ENCODE results near the gene TKTL1. TPM values are rescaled to one million over a fixed set of nuclear protein-coding genes. Genes with fewer than 3 reads are reported as not detected.
"Not testable (repeated sequence)": the region's sequence is repeated elsewhere in the genome, so short reads cannot be mapped to it uniquely, and the experiment has no call there.

TKTL1 gene, protein sequence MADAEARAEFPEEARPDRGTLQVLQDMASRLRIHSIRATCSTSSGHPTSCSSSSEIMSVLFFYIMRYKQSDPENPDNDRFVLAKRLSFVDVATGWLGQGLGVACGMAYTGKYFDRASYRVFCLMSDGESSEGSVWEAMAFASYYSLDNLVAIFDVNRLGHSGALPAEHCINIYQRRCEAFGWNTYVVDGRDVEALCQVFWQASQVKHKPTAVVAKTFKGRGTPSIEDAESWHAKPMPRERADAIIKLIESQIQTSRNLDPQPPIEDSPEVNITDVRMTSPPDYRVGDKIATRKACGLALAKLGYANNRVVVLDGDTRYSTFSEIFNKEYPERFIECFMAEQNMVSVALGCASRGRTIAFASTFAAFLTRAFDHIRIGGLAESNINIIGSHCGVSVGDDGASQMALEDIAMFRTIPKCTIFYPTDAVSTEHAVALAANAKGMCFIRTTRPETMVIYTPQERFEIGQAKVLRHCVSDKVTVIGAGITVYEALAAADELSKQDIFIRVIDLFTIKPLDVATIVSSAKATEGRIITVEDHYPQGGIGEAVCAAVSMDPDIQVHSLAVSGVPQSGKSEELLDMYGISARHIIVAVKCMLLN
- not detected in 2 replicates for total RNA-seq

DNA sequence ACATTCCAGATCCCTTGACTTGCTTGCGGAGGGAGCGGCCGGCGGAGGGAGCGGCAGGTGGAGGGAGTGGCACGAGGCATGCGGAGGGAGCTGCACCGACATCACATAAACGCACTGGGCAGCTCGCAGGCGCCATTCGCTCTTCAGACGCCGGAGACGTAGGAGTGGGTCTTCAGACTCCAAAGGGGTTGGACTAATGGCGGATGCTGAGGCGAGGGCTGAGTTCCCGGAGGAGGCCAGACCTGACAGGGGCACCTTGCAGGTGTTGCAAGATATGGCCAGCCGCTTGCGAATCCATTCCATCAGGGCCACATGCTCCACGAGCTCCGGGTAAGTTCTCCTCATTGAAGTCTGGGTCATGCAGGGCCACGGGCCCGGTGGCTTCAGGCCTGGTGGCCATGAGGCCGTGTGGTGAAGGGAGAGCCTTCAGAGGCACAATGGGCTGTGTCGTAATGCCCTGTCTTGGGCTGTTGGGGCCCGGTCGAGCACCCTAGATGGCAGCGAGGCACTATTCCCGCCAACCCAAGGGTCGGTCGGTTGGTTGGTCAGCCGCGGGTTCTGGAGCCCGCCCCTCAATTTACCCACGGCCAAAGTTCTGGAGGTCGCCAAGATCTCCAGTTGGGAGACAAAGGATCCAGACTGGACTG lies at the start of gene TKTL1:
TSS of gene TKTL1 (plus strand) at position 132 of the 647 bp plus-strand sequence. CDS start at position 197, 65 bp downstream.
- no peak within 1 kb of the TSS for H3K4me3 ChIP-seq (ENCODE audit: low read depth, low read length)
- FAIRE-seq (no peak), DNase-seq (ENCODE audit: low read depth) (no peak)

DNA sequence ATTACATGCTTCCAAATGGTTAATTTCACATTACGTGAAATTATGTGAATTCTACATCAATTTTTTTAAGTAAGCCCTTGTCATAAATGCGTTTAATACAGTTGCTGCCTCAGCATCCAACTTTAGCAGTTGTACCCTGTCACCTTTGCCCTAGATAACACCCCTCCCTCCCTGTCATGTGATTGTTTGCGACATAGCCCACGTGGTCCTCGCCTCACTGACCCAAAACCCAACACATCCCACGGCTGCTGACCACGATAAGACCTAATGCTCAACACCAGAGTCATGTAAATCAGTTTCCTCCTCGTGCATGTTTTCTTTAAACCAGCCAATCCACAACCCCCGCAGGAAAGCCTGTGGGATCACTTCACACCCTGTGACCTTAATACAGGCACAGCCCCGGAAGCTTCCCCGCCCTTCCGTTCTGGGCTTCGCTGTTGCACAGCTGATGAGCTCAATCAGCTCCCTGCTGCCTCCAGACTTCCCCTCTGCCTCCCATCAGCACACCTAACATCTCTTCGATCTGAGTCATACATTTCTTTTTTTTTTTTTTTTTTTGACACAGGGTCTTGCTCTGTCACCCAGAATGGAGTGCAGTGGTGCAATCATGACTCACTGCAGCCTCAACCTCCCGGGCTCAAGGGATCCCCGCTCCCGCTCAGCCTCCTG lies 48.1 kb upstream of the TKTL1 start:
- FAIRE-seq; H3K36me3 ChIP-seq (ENCODE audit: control insufficient read depth, insufficient read depth, low read length); H3K4me3 ChIP-seq (ENCODE audit: low read depth, low read length); DNase-seq (ENCODE audit: low read depth); H3K27me3 ChIP-seq (ENCODE audit: control insufficient read depth, insufficient read depth, low read length): not testable (repeated sequence)

More for the DNA sequence above, at the start of gene TKTL1:
- Histone ChIP-seq H3K36me3 (ENCODE audit: control insufficient read depth, insufficient read depth, low read length) (no peaks in the 10 kb centered on the region), H3K27me3 (ENCODE audit: control insufficient read depth, insufficient read depth, low read length) (no peaks in the 10 kb centered on the region)
- TF ChIP-seq, protein P1, sequence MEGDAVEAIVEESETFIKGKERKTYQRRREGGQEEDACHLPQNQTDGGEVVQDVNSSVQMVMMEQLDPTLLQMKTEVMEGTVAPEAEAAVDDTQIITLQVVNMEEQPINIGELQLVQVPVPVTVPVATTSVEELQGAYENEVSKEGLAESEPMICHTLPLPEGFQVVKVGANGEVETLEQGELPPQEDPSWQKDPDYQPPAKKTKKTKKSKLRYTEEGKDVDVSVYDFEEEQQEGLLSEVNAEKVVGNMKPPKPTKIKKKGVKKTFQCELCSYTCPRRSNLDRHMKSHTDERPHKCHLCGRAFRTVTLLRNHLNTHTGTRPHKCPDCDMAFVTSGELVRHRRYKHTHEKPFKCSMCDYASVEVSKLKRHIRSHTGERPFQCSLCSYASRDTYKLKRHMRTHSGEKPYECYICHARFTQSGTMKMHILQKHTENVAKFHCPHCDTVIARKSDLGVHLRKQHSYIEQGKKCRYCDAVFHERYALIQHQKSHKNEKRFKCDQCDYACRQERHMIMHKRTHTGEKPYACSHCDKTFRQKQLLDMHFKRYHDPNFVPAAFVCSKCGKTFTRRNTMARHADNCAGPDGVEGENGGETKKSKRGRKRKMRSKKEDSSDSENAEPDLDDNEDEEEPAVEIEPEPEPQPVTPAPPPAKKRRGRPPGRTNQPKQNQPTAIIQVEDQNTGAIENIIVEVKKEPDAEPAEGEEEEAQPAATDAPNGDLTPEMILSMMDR (IDR thresholded peaks at IDR 0.05; ENCODE audit: insufficient read depth, low read length, severe bottlenecking) = no peak

DNA sequence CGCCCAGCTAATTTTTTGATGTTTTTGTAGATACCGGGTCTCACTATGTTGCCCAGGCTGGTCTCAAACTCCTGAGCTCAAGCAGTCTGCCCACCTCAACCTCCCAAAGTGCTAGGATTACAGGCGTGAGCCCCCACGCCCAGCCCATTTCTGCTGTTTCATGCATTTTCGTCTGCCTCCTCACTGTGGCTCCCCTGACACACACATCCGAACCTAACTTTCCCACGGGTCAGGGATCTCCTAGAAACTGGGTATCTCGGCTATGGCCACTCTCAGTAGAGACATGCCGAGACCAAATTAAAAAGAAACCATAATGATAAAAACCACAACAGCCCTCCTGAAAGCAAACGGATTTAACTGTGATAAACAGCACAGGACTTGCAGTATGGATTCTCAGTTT lies 47.5 kb upstream of the TKTL1 start:
- H3K27me3 ChIP-seq (ENCODE audit: control insufficient read depth, insufficient read depth, low read length); DNase-seq (ENCODE audit: low read depth); H3K4me3 ChIP-seq (ENCODE audit: low read depth, low read length); FAIRE-seq; H3K36me3 ChIP-seq (ENCODE audit: control insufficient read depth, insufficient read depth, low read length): not testable (repeated sequence)

DNA sequence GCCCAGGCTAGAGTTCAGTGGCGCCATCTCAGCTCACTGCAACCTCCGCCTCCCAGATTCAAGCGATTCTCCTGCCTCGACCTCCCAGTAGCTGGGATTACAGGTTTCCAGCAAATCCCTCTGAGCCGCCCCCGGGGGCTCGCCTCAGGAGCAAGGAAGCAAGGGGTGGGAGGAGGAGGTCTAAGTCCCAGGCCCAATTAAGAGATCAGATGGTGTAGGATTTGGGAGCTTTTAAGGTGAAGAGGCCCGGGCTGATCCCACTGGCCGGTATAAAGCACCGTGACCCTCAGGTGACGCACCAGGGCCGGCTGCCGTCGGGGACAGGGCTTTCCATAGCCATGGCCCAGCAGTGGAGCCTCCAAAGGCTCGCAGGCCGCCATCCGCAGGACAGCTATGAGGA lies 38.3 kb upstream of the TKTL1 start, which contains the start of gene OPN1MW3:
TSS of gene OPN1MW3 (plus strand) at position 301 of the 400 bp plus-strand sequence. CDS start at position 339, 38 bp downstream.
- not testable (repeated sequence) for H3K36me3 ChIP-seq (ENCODE audit: control insufficient read depth, insufficient read depth, low read length)

DNA sequence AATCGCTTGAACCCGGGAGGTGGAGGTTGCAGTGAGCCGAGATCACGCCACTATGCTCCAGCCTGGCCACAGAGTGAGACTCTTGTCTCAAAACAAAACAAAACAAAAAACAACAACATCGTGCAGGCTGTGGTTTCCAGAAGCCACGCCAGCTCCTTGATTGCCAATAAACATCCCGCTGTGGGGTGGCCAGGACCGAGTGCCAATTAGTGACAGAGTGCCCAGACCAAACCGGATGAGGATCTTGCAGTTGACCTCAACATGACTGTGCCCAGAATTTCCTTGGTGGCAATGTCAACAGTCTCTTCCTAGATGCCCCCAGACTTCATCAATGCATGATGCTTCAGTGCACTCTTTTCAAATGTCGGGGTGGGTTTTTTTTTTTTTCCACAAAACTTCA lies 36.9 kb upstream of the TKTL1 start:
- H3K4me3 ChIP-seq (ENCODE audit: low read depth, low read length); H3K27me3 ChIP-seq (ENCODE audit: control insufficient read depth, insufficient read depth, low read length); DNase-seq (ENCODE audit: low read depth); H3K36me3 ChIP-seq (ENCODE audit: control insufficient read depth, insufficient read depth, low read length); FAIRE-seq: not testable (repeated sequence)

More for the DNA sequence above, 38.3 kb upstream of the TKTL1 start, which contains the start of gene OPN1MW3:
- H3K27me3 ChIP-seq (ENCODE audit: control insufficient read depth, insufficient read depth, low read length); DNase-seq (ENCODE audit: low read depth); FAIRE-seq; H3K4me3 ChIP-seq (ENCODE audit: low read depth, low read length): not testable (repeated sequence)

DNA sequence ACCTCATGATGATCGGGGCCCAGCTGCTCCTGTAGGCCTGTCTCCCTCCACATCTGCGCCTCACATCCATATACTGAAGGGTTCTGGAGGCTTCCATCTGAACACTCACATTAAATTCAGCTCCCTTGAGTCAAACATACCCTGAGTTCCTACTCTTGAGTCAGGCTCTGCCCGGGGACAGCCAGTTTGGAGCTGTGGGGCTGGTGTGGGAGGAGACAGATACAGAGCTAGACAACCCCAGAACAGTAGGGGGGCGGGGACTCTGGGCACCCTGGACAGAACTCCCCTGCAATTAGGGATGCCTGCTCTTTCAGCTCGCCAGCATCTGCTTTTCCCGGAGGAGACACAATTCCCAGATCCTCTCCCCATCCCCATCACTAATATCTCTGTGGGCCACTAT lies 32.5 kb upstream of the TKTL1 start:
- FAIRE-seq; H3K27me3 ChIP-seq (ENCODE audit: control insufficient read depth, insufficient read depth, low read length); H3K4me3 ChIP-seq (ENCODE audit: low read depth, low read length); H3K36me3 ChIP-seq (ENCODE audit: control insufficient read depth, insufficient read depth, low read length); DNase-seq (ENCODE audit: low read depth): not testable (repeated sequence)

DNA sequence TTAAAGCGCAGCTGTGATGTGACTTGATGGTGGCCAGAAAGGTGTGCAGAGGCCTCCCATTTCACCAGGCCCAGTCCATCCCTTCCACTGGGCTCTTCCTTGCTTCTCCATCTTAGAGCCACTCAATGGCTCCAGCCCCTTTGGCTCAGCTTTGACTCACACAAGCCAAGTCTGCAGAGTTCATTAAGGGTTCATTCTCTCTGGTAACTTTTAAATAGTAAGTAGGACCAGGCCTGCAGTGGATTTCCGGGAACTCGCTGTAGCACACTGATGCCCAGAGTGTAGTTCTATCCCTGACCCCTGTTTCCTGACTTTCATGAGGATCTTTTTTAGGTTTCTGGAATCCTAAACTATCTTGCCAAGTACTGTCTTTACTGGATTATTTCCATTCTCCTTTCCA lies 26.4 kb upstream of the TKTL1 start:
- H3K36me3 ChIP-seq (ENCODE audit: control insufficient read depth, insufficient read depth, low read length); DNase-seq (ENCODE audit: low read depth); FAIRE-seq; H3K4me3 ChIP-seq (ENCODE audit: low read depth, low read length); H3K27me3 ChIP-seq (ENCODE audit: control insufficient read depth, insufficient read depth, low read length): not testable (repeated sequence)

DNA sequence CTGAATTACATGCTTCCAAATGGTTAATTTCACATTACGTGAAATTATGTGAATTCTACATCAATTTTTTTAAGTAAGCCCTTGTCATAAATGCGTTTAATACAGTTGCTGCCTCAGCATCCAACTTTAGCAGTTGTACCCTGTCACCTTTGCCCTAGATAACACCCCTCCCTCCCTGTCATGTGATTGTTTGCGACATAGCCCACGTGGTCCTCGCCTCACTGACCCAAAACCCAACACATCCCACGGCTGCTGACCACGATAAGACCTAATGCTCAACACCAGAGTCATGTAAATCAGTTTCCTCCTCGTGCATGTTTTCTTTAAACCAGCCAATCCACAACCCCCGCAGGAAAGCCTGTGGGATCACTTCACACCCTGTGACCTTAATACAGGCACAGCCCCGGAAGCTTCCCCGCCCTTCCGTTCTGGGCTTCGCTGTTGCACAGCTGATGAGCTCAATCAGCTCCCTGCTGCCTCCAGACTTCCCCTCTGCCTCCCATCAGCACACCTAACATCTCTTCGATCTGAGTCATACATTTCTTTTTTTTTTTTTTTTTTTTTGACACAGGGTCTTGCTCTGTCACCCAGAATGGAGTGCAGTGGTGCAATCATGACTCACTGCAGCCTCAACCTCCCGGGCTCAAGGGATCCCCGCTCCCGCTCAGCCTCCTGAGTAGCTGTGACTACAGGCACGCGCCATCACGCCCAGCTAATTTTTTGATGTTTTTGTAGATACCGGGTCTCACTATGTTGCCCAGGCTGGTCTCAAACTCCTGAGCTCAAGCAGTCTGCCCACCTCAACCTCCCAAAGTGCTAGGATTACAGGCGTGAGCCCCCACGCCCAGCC lies 10.9 kb upstream of the TKTL1 start:
- FAIRE-seq; H3K27me3 ChIP-seq (ENCODE audit: control insufficient read depth, insufficient read depth, low read length); H3K36me3 ChIP-seq (ENCODE audit: control insufficient read depth, insufficient read depth, low read length); H3K4me3 ChIP-seq (ENCODE audit: low read depth, low read length); DNase-seq (ENCODE audit: low read depth): not testable (repeated sequence)

DNA sequence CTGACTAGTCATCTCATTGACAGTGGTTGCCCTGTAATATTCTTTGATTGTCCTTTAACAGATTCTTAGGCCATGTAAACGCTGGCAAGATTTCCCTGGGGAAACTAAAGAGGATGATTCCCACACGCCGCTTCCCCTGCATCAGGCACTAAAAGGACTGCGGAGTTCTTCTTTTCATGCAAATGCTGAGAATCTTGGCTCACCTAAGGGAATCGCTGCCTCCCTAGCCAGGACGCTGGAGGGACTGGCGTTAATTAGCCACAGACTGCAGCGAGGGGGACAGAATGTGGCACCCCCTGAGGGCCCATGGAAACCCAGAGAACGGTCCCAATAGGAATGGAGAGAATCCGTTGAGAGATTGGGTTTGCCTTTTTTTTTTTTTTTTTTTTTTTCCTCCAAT lies 9.2 kb upstream of the TKTL1 start:
- not testable (repeated sequence) for H3K27me3 ChIP-seq (ENCODE audit: control insufficient read depth, insufficient read depth, low read length); FAIRE-seq; H3K36me3 ChIP-seq (ENCODE audit: control insufficient read depth, insufficient read depth, low read length); H3K4me3 ChIP-seq (ENCODE audit: low read depth, low read length); DNase-seq (ENCODE audit: low read depth)
